Colonic mucosa (tissue), 4 donors: ENCODE results near the gene ALOX15B. TPM values are rescaled to one million over a fixed set of nuclear protein-coding genes. Genes with fewer than 3 reads are reported as not detected.

Source experiments
- DNase-seq: peaks from one replicate; pipeline ENCODE4 v3.0.0-alpha.2; 2020
- H3K27ac ChIP-seq: fragments of 200-600 bp; one replicate; pipeline ENCODE4 v1.8.0; 2021
- H3K27me3 ChIP-seq: fragments of 200-600 bp; one replicate; pipeline ENCODE4 v1.8.0; 2021
- H3K36me3 ChIP-seq: fragments of 200-600 bp; one replicate; pipeline ENCODE4 v1.8.0; 2021
- H3K4me1 ChIP-seq: fragments of 200-600 bp; one replicate; pipeline ENCODE4 v1.8.0; 2021; ENCODE audit warnings: mild to moderate bottlenecking
- H3K4me3 ChIP-seq: fragments of 200-600 bp; one replicate; pipeline ENCODE4 v1.8.0; 2021
- H3K9ac ChIP-seq, 2 donors: one replicate each; pipeline ENCODE4 v1.7.0; 2013; ENCODE audit warnings: control low read depth in 2 of 2, low read depth in 2 of 2, low read length in 2 of 2
- H3K9me3 ChIP-seq: fragments of 200-600 bp; one replicate; pipeline ENCODE4 v1.8.0; 2021
- CTCF ChIP-seq: fragments of 200-600 bp; IDR thresholded peaks from one replicate; pipeline ENCODE4 v1.8.0; 2022; ENCODE audit warnings: antibody characterized with exemption, mild to moderate bottlenecking
- intact Hi-C: fragments of 100-400 bp; cut with DNase I; formaldehyde crosslinking; loops from one replicate; pipeline ENCODE4 v1.14.1; 2022
- total RNA-seq, 2 donors: library from RNA; stranded (reverse); fragmentation: NEBNext Ultra II Directional in 1 of 2; extraction: Animal tissue kit (Norgen Biotek cat#: 25700) in 1 of 2; gene quantifications; one replicate each; pipeline ENCODE4 v1.2.1, GENCODE V29; 2021
- donor health status: healthy.
- donor health status: DM: no; HTN: no; CAD: no.
- donor health status: DM: no; HTN: no; CAD: no.

ALOX15B gene
- total RNA-seq, 2 donors from 2014 or later = 0.52 to 0.56 TPM

DNA sequence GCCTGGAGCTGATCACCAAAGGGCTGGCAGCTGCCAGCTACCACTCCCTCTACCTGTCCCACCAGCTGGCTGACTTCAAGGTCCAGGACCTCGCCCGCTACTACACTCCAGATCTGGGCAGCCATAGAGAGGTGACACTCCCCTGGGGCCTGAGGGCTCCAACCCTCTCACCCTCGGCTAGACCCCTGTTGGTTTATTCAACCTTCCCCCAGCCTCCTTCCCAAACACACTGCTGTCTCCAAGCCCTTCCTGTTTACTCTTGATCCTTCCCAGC is 30.7 kb downstream of the ALOX15B start:
- no peak overlapping the region for H3K4me3 ChIP-seq
- H3K36me3 ChIP-seq = no peaks in the 10 kb centered on the region
- TF ChIP-seq CTCF = no peak
- intact Hi-C loops = no loop called here
- DNase-seq = peak; percentile 82
- peak overlapping the region; percentile 87 for H3K27ac ChIP-seq
- H3K9ac ChIP-seq = peak overlapping the region; percentile 15 to 30
- peaks cover 20% of the 10 kb centered on the region for H3K4me1 ChIP-seq
- H3K9me3 ChIP-seq = no peaks in the 10 kb centered on the region
- H3K27me3 ChIP-seq = peaks cover 11% of the 10 kb centered on the region

DNA sequence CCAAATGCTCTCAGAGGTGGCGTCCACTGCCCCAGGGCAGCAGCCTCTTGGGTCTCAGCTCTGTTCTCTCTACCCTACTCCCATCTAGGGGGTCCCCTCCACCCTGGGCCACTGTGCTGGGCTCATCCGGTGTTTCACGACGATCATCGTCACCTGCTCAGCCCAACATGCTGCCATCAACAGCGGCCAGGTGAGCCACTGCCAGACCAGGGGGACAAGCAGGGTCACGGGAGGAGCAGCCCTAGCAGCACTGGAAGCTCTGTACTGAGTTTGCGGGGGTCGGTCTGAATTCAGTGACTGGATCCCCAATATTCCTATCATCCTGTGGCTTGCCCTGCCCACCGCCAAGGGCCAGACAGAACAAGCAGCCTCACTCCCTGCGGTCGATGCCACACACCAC is 32.6 kb downstream of the ALOX15B start:
- Histone ChIP-seq H3K4me1 (peaks cover 20% of the 10 kb centered on the region), H3K9me3 (no peaks in the 10 kb centered on the region), H3K9ac (no peak overlapping the region), H3K4me3 (no peak overlapping the region), H3K27ac (no peak overlapping the region), H3K27me3 (peaks cover 18% of the 10 kb centered on the region), H3K36me3 (no peaks in the 10 kb centered on the region)
- no peak for TF ChIP-seq CTCF
- intact Hi-C loops = loop anchor here (5.0 kb wide), 1 partner anchor 46 kb away; the partner anchor contains the start of gene ALOXE3
- DNase-seq = no peak

GRCh38 chr17:8072341-8072728 is 33.5 kb downstream of the ALOX15B start:
- Histone ChIP-seq H3K4me3 (no peak overlapping the region), H3K36me3 (no peaks in the 10 kb centered on the region), H3K4me1 (peaks cover 20% of the 10 kb centered on the region), H3K9ac (no peak overlapping the region), H3K9me3 (no peaks in the 10 kb centered on the region), H3K27me3 (peaks cover 18% of the 10 kb centered on the region), H3K27ac (no peak overlapping the region)
- intact Hi-C loops = loop anchor here (5.0 kb wide), 1 partner anchor 45 kb away; the partner anchor contains the start of gene ALOXE3
- DNase-seq = no peak
- TF ChIP-seq CTCF = no peak

GRCh38 chr17:8072729-8073461 is 34.0 kb downstream of the ALOX15B start:
- Histone ChIP-seq H3K9me3 (no peaks in the 10 kb centered on the region), H3K4me1 (peaks cover 20% of the 10 kb centered on the region), H3K27ac (no peak overlapping the region), H3K9ac (peak overlapping the region in 1 of 2 donors; percentile 52), H3K27me3 (peaks cover 18% of the 10 kb centered on the region), H3K36me3 (no peaks in the 10 kb centered on the region), H3K4me3 (no peak overlapping the region)
- intact Hi-C loops = loop anchor here (5.0 kb wide), 1 partner anchor 44 kb away; the partner anchor contains the start of gene ALOXE3
- DNase-seq = no peak
- TF ChIP-seq CTCF = no peak

DNA sequence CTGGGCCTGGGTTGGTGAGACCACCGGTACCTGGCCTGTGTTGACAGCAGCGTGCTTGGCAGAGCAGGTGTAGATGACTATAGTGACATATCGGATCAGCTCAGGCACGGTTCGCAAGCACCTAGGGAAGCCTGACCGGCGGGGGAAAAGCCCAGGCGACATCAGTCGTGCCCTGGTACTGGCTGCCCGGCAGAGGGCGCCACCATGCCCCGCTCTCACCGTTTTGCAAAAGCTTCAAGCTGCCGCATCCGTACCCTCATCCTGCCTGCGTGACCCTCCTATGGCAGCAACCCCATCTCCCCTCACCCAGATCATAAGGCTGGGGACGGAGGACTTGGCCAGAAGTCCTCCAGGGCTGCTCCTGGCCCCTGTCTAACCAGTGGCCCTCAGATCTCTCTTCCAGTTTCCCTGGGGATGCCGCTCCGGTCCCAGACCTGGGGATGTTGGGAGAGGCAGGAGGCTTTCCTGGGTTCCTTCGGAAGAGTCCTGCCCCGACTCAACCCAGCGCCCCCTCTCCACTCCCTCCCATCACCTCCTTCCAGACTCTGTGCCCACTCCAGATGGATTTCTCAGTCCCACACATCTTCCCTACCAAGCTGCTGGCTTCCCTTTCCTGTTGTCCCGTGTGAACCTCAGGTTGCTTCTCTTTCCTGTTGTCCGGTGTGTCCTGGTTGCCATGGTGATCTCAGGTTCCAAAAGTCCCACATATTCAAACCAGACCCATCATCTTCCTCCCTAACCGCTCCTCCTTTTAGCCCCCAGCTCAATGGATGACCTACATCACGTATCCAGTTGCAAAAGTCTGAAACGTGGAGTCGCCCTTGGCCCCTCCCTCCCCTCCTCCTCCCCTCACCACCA is 35.0 kb downstream of the ALOX15B start:
- Histone ChIP-seq H3K9me3 (no peaks in the 10 kb centered on the region), H3K27ac (no peak overlapping the region), H3K4me1 (peaks cover 15% of the 10 kb centered on the region), H3K4me3 (no peak overlapping the region), H3K27me3 (peaks cover 18% of the 10 kb centered on the region), H3K9ac (no peak overlapping the region), H3K36me3 (no peaks in the 10 kb centered on the region)
- peak; percentile 92 for TF ChIP-seq CTCF
- DNase-seq = peak; percentile 78
- intact Hi-C loops = loop anchor here (5.0 kb wide), 1 partner anchor 43 kb away; the partner anchor contains the start of gene ALOXE3
